A549 (cell line): ENCODE data around the gene PROC. TPM values are rescaled to one million over a fixed set of nuclear protein-coding genes. Genes with fewer than 3 reads are reported as not detected.

ENCODE experiments used
- ATAC-seq, 2 experiments: fragments of 200-7000 bp in 1 of 2; fragments of >200 bp in 1 of 2; cut with Nextera tagmentation in 1 of 2; cut with Tn5 transposase in 1 of 2; 3 replicates each; pipeline versions ENCODE4 v1.8.0 to v1.9.1; 2018 to 2020; ENCODE audit warnings: mild to moderate bottlenecking in 1 of 2, moderate library complexity in 1 of 2
- CTCF ChIA-PET: fragments of 300-600 bp; sonication (Branson Sonifier 250); formaldehyde crosslinking; extraction: SDS; loops from one replicate; lab custom pipeline; 2021; ENCODE audit warnings: antibody characterized with exemption, inconsistent platforms; lab: Yijun Ruan, JAX
- POLR2A ChIA-PET: fragments of 350-600 bp; formaldehyde crosslinking; extraction: SDS; loops from one replicate; lab custom pipeline; 2021; ENCODE audit warnings: antibody characterized with exemption, inconsistent platforms; lab: Yijun Ruan, JAX
- DNase-seq, 2 experiments: peaks; one replicate each; pipeline versions ENCODE4 v3.0.0 to v3.0.0-alpha.2; 2011 to 2016; ENCODE audit warnings: low read depth in 1 of 2, low spot score in 1 of 2
- FAIRE-seq: peaks from 2 replicates; lab custom pipeline; 2011; peaks lifted over from hg19 to GRCh38; lab: Jason Lieb, UNC
- H3K27ac ChIP-seq, 2 experiments: fragments of >200 bp; sonication (Bioruptor Twin); formaldehyde crosslinking; 3 replicates each; pipeline ENCODE4 v1.5.1; 2016 to 2017
- H3K4me1 ChIP-seq: fragments of >200 bp; sonication (Bioruptor Twin); formaldehyde crosslinking; 3 replicates; pipeline ENCODE4 v1.6.1; 2016
- H3K4me2 ChIP-seq: fragments of >200 bp; sonication (Bioruptor Twin); formaldehyde crosslinking; 3 replicates; pipeline ENCODE4 v1.6.1; 2016
- H3K4me3 ChIP-seq: fragments of >200 bp; sonication (Bioruptor Twin); formaldehyde crosslinking; 3 replicates; pipeline ENCODE4 v1.5.1; 2016
- H3K9me3 ChIP-seq: fragments of >200 bp; sonication (Bioruptor Twin); formaldehyde crosslinking; 3 replicates; pipeline ENCODE4 v1.6.1; 2016
- ATOH8 ChIP-seq: fragments of 250-450 bp; sonication (Bioruptor Pico); IDR thresholded peaks from 2 replicates; pipeline ENCODE4 v1.5.0; 2020; ENCODE audit warnings: low read depth, mild to moderate bottlenecking, moderate library complexity
- BHLHE40 ChIP-seq: IDR thresholded peaks from 2 replicates; pipeline ENCODE4 v1.6.1; 2012; ENCODE audit warnings: low read depth, low read length, inconsistent platforms
- JUN ChIP-seq, 2 experiments: fragments of >200 bp; sonication (Bioruptor Twin); formaldehyde crosslinking; IDR thresholded peaks; 2 replicates in 1 of 2; 3 replicates in 1 of 2; pipeline ENCODE4 v1.6.1; 2016 to 2017
- JUNB ChIP-seq: fragments of >200 bp; sonication (Bioruptor Twin); formaldehyde crosslinking; IDR thresholded peaks from 2 replicates; pipeline ENCODE4 v1.6.1; 2016
- POLR2A ChIP-seq: IDR thresholded peaks from 2 replicates; pipeline ENCODE4 v1.6.1; 2012; ENCODE audit warnings: mild to moderate bottlenecking, low read length
- RCOR1 ChIP-seq: fragments of 150-350 bp; IDR thresholded peaks from 2 replicates; pipeline ENCODE4 v1.6.1; 2014; ENCODE audit warnings: antibody characterized with exemption, low read length, low read depth
- WGBS: methylation state at CpG from one replicate; pipeline ENCODE4 v1.1.6; 2017; ENCODE audit errors: missing lambda C conversion rate; 5-methylcytosine and 5-hydroxymethylcytosine counted together
- polyA plus RNA-seq, 4 experiments: library from polyadenylated mRNA; depleted of rRNA in 3 of 4; stranded (reverse); fragments of >200 nt; fragmentation: RNase III in 1 of 4; extraction: RNeasy Plus Mini Kit Qiagen cat#74134 plus additional on column Dnase treatment in 1 of 4; gene quantifications; 2 replicates in 3 of 4; 3 replicates in 1 of 4; pipeline ENCODE4 v1.2.3, GENCODE V29; 2011 to 2017
- small RNA-seq, 6 experiments: library from RNA; depleted of rRNA; stranded (forward); fragments of <200 nt; gene quantifications; one replicate each; pipeline ENCODE3, GENCODE V24; 2012

PROC gene
- polyA plus RNA-seq, 2 of the 4 experiments (the other 2 are of a cell fraction), result 2.0 to 7.9 TPM

GRCh38 chr2:127475788-127476187, 57.6 kb downstream of the PROC start:
- WGBS, result 85% methylated on average over 2 of the region's 2 CpGs

More at GRCh38 chr2:127475788-127476187, 57.6 kb downstream of the PROC start:
- no peak overlapping the region for H3K27ac ChIP-seq
- peaks cover 3% of the 10 kb centered on the region; the same call in 1 of the 3 replicates for H3K9me3 ChIP-seq
- DNase-seq, result no peak
- FAIRE-seq, result no peak
- ChIA-PET CTCF (interaction anchor here (0.5 to 0.6 kb wide), 2 partner anchors 17 to 254 kb away, joined by 5 to 6 read pairs; no protein-coding TSS in a partner anchor), POLR2A (no interaction called here)
- ATAC-seq, result no peak
- peaks cover 8% of the 10 kb centered on the region; the same call in 2 of the 3 replicates for H3K4me1 ChIP-seq
- TF ChIP-seq BHLHE40 (no peak), ATOH8 (CRISPR knock-in tag) (no peak), RCOR1 (no peak), JUN (IDR thresholded peaks at IDR 0.05) (no peak), POLR2A (no peak), JUNB (no peak)
- H3K4me3 ChIP-seq, result no peak overlapping the region
- H3K4me2 ChIP-seq, result no peak overlapping the region

Small RNA genes within 50 kb of the gene (small RNA-seq; reads per million reads assigned to genes)
- gene MIR4783, result 0 to 10.3 (median 7.0) reads per million in 6 experiments
- 0 reads per million in 6 experiments for gene RNU4-48P

Other genes with a start within 250 kb of the PROC start
- 2.2 TPM in 2 replicates for gene CYP27C1, start 198.1 kb upstream of the PROC start, polyA plus RNA-seq (2011; rRNA removed)
- 3.0 to 5.5 TPM (median 4.6 TPM) in 3 replicates for gene CYP27C1, start 198.1 kb upstream of the PROC start, polyA plus RNA-seq (2017; fragmentation: RNase III; extraction: RNeasy Plus Mini Kit Qiagen cat#74134 plus additional on column Dnase treatment)
- gene ERCC3, start 124.3 kb upstream of the PROC start, polyA plus RNA-seq (2011; rRNA removed), result 68.3 and 79.0 TPM in 2 replicates
- gene ERCC3, start 124.3 kb upstream of the PROC start, polyA plus RNA-seq (2017; fragmentation: RNase III; extraction: RNeasy Plus Mini Kit Qiagen cat#74134 plus additional on column Dnase treatment), result 51.0 to 57.9 TPM (median 55.7 TPM) in 3 replicates
- 29.7 and 36.1 TPM in 2 replicates for gene MAP3K2, start 30.5 kb upstream of the PROC start, polyA plus RNA-seq (2011; rRNA removed)
- gene MAP3K2, start 30.5 kb upstream of the PROC start, polyA plus RNA-seq (2017; fragmentation: RNase III; extraction: RNeasy Plus Mini Kit Qiagen cat#74134 plus additional on column Dnase treatment), result 12.3 to 13.2 TPM (median 12.8 TPM) in 3 replicates
- 57.2 and 69.1 TPM in 2 replicates for gene IWS1, start 108.1 kb downstream of the PROC start, polyA plus RNA-seq (2011; rRNA removed)
- 56.6 to 64.3 TPM (median 58.2 TPM) in 3 replicates for gene IWS1, start 108.1 kb downstream of the PROC start, polyA plus RNA-seq (2017; fragmentation: RNase III; extraction: RNeasy Plus Mini Kit Qiagen cat#74134 plus additional on column Dnase treatment)
- 0.09 and 0.15 TPM in 2 replicates for gene MYO7B, start 117.3 kb downstream of the PROC start, polyA plus RNA-seq (2011; rRNA removed)
- 0.04 to 0.08 TPM (median 0.08 TPM) in 3 replicates for gene MYO7B, start 117.3 kb downstream of the PROC start, polyA plus RNA-seq (2017; fragmentation: RNase III; extraction: RNeasy Plus Mini Kit Qiagen cat#74134 plus additional on column Dnase treatment)
- not detected in 2 replicates for gene GPR17, start 227.7 kb downstream of the PROC start, polyA plus RNA-seq (2011; rRNA removed)
- not detected in 3 replicates for gene GPR17, start 227.7 kb downstream of the PROC start, polyA plus RNA-seq (2017; fragmentation: RNase III; extraction: RNeasy Plus Mini Kit Qiagen cat#74134 plus additional on column Dnase treatment)